Fibroblast of lung (primary cell): ENCODE measurements around the gene KCP.

Experiments
- CTCF ChIP-seq, 2 donors: IDR thresholded peaks in 1 of 2; conservative IDR thresholded peaks in 1 of 2; 1 replicate in 1 of 2; 2 replicates in 1 of 2; pipeline ENCODE4 v1.5.1; 2011 to 2012; ENCODE audit warnings: low read length in 2 of 2, control low read depth in 1 of 2, inconsistent platforms in 1 of 2, low read depth in 1 of 2, mild to moderate bottlenecking in 1 of 2
- EZH2 ChIP-seq: IDR thresholded peaks from 2 replicates; pipeline ENCODE4 v1.5.1; 2012; ENCODE audit warnings: low read length, control low read depth, mild to moderate bottlenecking; ENCODE audit errors: missing control alignments

DNA sequence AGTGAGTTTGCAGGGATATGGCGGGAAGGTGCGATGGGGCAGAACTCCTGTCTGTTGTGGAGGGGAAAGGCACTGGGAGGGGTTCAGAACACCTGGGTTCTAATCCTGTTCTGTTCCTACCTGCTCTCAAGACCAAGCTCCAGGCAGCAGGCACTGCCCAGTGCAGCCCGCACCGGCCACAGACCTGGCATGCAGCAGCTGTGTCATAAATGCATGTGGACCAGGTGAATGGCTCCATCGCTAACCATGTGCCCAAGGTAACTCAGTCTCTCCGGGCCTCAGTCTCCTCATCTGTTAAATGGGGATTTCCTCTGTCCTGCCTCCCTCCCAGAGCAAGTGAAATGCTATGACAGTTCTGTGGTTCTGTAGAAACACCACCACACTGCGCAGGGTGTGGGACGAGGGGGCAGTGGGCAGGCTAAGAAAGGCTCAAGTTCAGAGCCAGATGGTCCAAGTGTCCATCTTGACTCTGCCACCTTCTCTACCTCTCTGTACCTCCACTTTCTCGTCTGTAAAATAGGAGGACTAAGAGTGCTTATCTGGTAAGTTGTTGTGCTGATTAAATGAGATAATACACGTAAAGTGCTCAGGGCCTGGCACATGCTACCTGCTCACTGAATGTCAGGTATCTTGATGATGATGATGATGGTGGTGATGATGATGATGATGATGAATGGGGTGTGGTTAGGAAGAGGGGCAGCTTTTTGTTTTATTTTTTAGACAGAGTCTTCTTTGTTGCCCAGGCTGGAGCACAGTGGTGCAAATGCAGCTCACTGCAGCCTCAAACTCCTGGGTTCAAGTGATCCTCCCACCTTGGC, 24.9 kb downstream of the KCP start:
- TF ChIP-seq CTCF (conservative IDR thresholded peaks at IDR 0.05 in 1 of 2, IDR thresholded peaks at IDR 0.05 in 1 of 2; ENCODE audit: low read depth in 1 of 2, low read length in 2 of 2) (no peak), EZH2 (no peak)
